Adrenal gland (tissue), 5 donors: ENCODE results near the gene TRIM27.
"Not testable (repeated sequence)": the region's sequence is repeated elsewhere in the genome, so short reads cannot be mapped to it uniquely, and the experiment has no call there.

Experiments used
- POLR2A ChIP-seq, 2 donors: fragments of 450-650 bp; IDR thresholded peaks; one replicate each; pipeline ENCODE4 v1.6.1; 2017; ENCODE audit warnings: antibody characterized with exemption in 2 of 2, mild to moderate bottlenecking in 2 of 2, moderate library complexity in 1 of 2
- TF ChIP-seq, protein P1 (sequence below), 6 experiments: fragments of 450-650 bp in 4 of 6; fragments of 200-600 bp in 2 of 6; sonication (generic) in 1 of 6; IDR thresholded peaks; 1 replicate in 5 of 6; 2 replicates in 1 of 6; pipeline versions ENCODE4 v1.5.1 to v1.8.0; 2016 to 2021; ENCODE audit warnings: antibody characterized with exemption in 6 of 6, mild to moderate bottlenecking in 2 of 6, moderate library complexity in 1 of 6
- donor health status: DM: no; HTN: no; CAD: no.

DNA sequence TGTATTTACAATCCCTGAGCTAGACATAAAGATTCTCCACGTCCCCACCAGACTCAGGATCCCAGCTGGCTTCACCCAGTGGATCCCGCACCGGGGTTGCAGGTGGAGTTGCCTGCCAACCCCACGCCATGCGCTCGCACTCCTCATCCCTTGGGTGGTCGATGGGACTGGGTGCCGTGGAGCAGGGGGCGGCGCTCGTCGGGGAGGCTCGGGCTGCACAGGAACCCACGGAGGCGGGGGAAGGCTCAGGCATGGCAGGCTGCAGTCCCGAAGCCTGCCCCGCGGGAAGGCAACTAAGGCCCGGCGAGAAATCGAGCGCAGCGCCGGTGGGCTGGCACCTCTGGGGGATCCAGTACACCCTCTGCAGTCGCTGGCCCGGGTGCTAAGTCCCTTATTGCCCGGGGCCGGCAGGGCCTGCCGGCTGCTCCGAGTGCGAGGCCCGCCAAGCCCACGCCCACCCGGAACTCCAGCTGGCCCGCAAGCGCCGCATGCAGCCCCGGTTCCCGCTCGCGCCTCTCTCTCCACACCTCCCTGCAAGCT lies 25.9 kb upstream of the TRIM27 start:
- TF ChIP-seq POLR2A (IDR thresholded peaks at IDR 0.05): not testable (repeated sequence)
- TF ChIP-seq, protein P1, sequence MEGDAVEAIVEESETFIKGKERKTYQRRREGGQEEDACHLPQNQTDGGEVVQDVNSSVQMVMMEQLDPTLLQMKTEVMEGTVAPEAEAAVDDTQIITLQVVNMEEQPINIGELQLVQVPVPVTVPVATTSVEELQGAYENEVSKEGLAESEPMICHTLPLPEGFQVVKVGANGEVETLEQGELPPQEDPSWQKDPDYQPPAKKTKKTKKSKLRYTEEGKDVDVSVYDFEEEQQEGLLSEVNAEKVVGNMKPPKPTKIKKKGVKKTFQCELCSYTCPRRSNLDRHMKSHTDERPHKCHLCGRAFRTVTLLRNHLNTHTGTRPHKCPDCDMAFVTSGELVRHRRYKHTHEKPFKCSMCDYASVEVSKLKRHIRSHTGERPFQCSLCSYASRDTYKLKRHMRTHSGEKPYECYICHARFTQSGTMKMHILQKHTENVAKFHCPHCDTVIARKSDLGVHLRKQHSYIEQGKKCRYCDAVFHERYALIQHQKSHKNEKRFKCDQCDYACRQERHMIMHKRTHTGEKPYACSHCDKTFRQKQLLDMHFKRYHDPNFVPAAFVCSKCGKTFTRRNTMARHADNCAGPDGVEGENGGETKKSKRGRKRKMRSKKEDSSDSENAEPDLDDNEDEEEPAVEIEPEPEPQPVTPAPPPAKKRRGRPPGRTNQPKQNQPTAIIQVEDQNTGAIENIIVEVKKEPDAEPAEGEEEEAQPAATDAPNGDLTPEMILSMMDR (IDR thresholded peaks at IDR 0.05): not testable (repeated sequence)
